ENCODE measurements around the gene TMEM266.
A peak's percentile ranks its signal among the peaks of the same experiment; 100 is the strongest.

The TMEM266 gene

GRCh38 chr15:76160426-76161152, 100.8 kb downstream of the TMEM266 start:
- H3K27me3 Mint-ChIP-seq (ENCODE audit: low read depth) = peaks cover 40% of the 10 kb centered on the region
- peak overlapping the region in 1 of 3 experiments; percentile 18 for H3K27ac Mint-ChIP-seq
- H3K36me3 Mint-ChIP-seq (ENCODE audit: low read depth) = no peaks in the 10 kb centered on the region
- TF ChIP-seq CTCF (IDR thresholded peaks at IDR 0.05; ENCODE audit: unreplicated experiment in 3 of 3) = no peak
- H3K4me3 Mint-ChIP-seq = no peak overlapping the region
- H3K4me1 Mint-ChIP-seq = peaks cover 34% of the 10 kb centered on the region
- H3K9me3 Mint-ChIP-seq = no peaks in the 10 kb centered on the region

- H3K36me3 Mint-ChIP-seq (ENCODE audit: low read depth) = no peaks in the 10 kb centered on the region
These were observed 101.6 kb downstream of the TMEM266 start for GRCh38 chr15:76161153-76162035.

GRCh38 chr15:76162036-76162398, 102.2 kb downstream of the TMEM266 start:
- TF ChIP-seq CTCF (IDR thresholded peaks at IDR 0.05; ENCODE audit: unreplicated experiment in 3 of 3) = no peak
- Mint-ChIP-seq H3K4me1 (peaks cover 34% of the 10 kb centered on the region), H3K36me3 (ENCODE audit: low read depth) (no peaks in the 10 kb centered on the region), H3K9me3 (no peaks in the 10 kb centered on the region), H3K4me3 (peak overlapping the region in 1 of 3 experiments; percentile 3), H3K27me3 (ENCODE audit: low read depth) (peaks cover 39% of the 10 kb centered on the region), H3K27ac (peak overlapping the region in 2 of 3 experiments; percentile 12 to 15)

More at GRCh38 chr15:76161153-76162035, 101.6 kb downstream of the TMEM266 start:
- H3K27ac Mint-ChIP-seq = peak overlapping the region; percentile 12 to 52 (median 15)
- H3K4me3 Mint-ChIP-seq = peak overlapping the region in 1 of 3 experiments; percentile 3
- no peaks in the 10 kb centered on the region for H3K9me3 Mint-ChIP-seq
- no peak for TF ChIP-seq CTCF (IDR thresholded peaks at IDR 0.05; ENCODE audit: unreplicated experiment in 3 of 3)
- H3K27me3 Mint-ChIP-seq (ENCODE audit: low read depth) = peaks cover 39% of the 10 kb centered on the region
- H3K4me1 Mint-ChIP-seq = peaks cover 34% of the 10 kb centered on the region

- Mint-ChIP-seq H3K27me3 (ENCODE audit: low read depth) (peaks cover 35% of the 10 kb centered on the region), H3K36me3 (ENCODE audit: low read depth) (no peaks in the 10 kb centered on the region), H3K4me1 (peaks cover 34% of the 10 kb centered on the region), H3K27ac (no peak overlapping the region), H3K9me3 (no peaks in the 10 kb centered on the region), H3K4me3 (no peak overlapping the region)
- TF ChIP-seq CTCF (IDR thresholded peaks at IDR 0.05; ENCODE audit: unreplicated experiment in 3 of 3) = no peak
These were observed 103.1 kb downstream of the TMEM266 start for GRCh38 chr15:76162784-76163456.

- Mint-ChIP-seq H3K27me3 (ENCODE audit: low read depth) (peaks cover 34% of the 10 kb centered on the region), H3K36me3 (ENCODE audit: low read depth) (no peaks in the 10 kb centered on the region), H3K4me1 (peaks cover 27% of the 10 kb centered on the region), H3K27ac (peak overlapping the region in 2 of 3 experiments; percentile 11 to 47), H3K4me3 (no peak overlapping the region), H3K9me3 (no peaks in the 10 kb centered on the region)
- TF ChIP-seq CTCF (IDR thresholded peaks at IDR 0.05; ENCODE audit: unreplicated experiment in 3 of 3) = no peak
These were observed 103.9 kb downstream of the TMEM266 start for GRCh38 chr15:76163457-76164295.

Measured in nephron (organoid).